CD14-positive monocyte (primary cell): Measurements from ENCODE around the gene MYOM3. TPM values are rescaled to one million over a fixed set of nuclear protein-coding genes. Genes with fewer than 3 reads are reported as not detected.

Source experiments
- DNase-seq, 3 donors: peaks; one replicate each; pipeline ENCODE4 v3.0.0-alpha.2; 2011 to 2022
- H2AFZ ChIP-seq: 2 replicates; pipeline ENCODE4 v1.6.0; 2012; ENCODE audit warnings: mild to moderate bottlenecking, low read depth, low read length, inconsistent platforms; ENCODE audit not compliant: insufficient read depth, poor library complexity, severe bottlenecking
- H3K27ac ChIP-seq, 2 donors: 1 replicate in 1 of 2; 2 replicates in 1 of 2; pipeline ENCODE4 v1.5.1; 2012 to 2013; ENCODE audit warnings: low read length in 2 of 2, control low read depth in 1 of 2, inconsistent platforms in 1 of 2, low read depth in 1 of 2, mild to moderate bottlenecking in 1 of 2
- H3K27me3 ChIP-seq, 2 donors: one replicate each; pipeline versions ENCODE4 v1.6.0 to v1.6.1; 2011 to 2013; ENCODE audit warnings: low read length in 2 of 2; ENCODE audit not compliant: control insufficient read depth in 2 of 2, insufficient read depth in 2 of 2
- H3K36me3 ChIP-seq, 2 donors: replicated peaks in 1 of 2; 1 replicate in 1 of 2; 2 replicates in 1 of 2; pipeline versions ENCODE4 v1.5.1 to v1.6.1; 2012 to 2013; ENCODE audit warnings: low read length in 2 of 2, control low read depth in 1 of 2, inconsistent platforms in 1 of 2, mild to moderate bottlenecking in 1 of 2; ENCODE audit not compliant: insufficient read depth in 2 of 2, control insufficient read depth in 1 of 2
- H3K4me1 ChIP-seq, 2 donors: 1 replicate in 1 of 2; 2 replicates in 1 of 2; pipeline versions ENCODE4 v1.5.1 to v1.6.1; 2012 to 2013; ENCODE audit warnings: low read length in 2 of 2, control low read depth in 1 of 2, inconsistent platforms in 1 of 2, mild to moderate bottlenecking in 1 of 2, moderate library complexity in 1 of 2; ENCODE audit not compliant: insufficient read depth in 2 of 2, control insufficient read depth in 1 of 2
- H3K4me2 ChIP-seq: replicated peaks from 2 replicates; pipeline ENCODE3; 2012; ENCODE audit warnings: low read length, moderate library complexity, mild to moderate bottlenecking; ENCODE audit not compliant: poor library complexity, severe bottlenecking; ENCODE audit errors: extremely low read depth
- H3K4me3 ChIP-seq, 3 experiments: fragments of 200-600 bp in 1 of 3; sonication (generic) in 1 of 3; replicated peaks in 1 of 3; 1 replicate in 2 of 3; 2 replicates in 1 of 3; pipeline ENCODE4 v1.5.1; 2011 to 2013; ENCODE audit warnings: low read length in 3 of 3, mild to moderate bottlenecking in 3 of 3, control low read depth in 2 of 3, low read depth in 2 of 3, inconsistent platforms in 1 of 3, moderate library complexity in 1 of 3
- H3K79me2 ChIP-seq: 2 replicates; pipeline ENCODE4 v1.6.0; 2012; ENCODE audit warnings: mild to moderate bottlenecking, control low read depth, inconsistent platforms, low read length, moderate library complexity; ENCODE audit not compliant: insufficient read depth
- H3K9ac ChIP-seq: 2 replicates; pipeline ENCODE4 v1.6.0; 2017; ENCODE audit warnings: low read length, mild to moderate bottlenecking; ENCODE audit not compliant: insufficient read depth, poor library complexity, severe bottlenecking
- H3K9me3 ChIP-seq, 2 donors: replicated peaks in 1 of 2; 1 replicate in 1 of 2; 2 replicates in 1 of 2; pipeline versions ENCODE4 v1.5.1 to v1.6.1; 2012 to 2013; ENCODE audit warnings: low read length in 2 of 2, control low read depth in 1 of 2; ENCODE audit not compliant: control insufficient read depth in 1 of 2, insufficient read depth in 1 of 2
- H4K20me1 ChIP-seq: 2 replicates; pipeline ENCODE4 v1.6.0; 2012; ENCODE audit warnings: mild to moderate bottlenecking, low read length, control low read depth, moderate library complexity; ENCODE audit not compliant: insufficient read depth
- H3K27ac Mint-ChIP-seq, 7 donors: one replicate each; pipeline ENCODE4 v1.8.0; 2020; ENCODE audit warnings: mild to moderate bottlenecking in 7 of 7, mixed read lengths in 7 of 7, moderate library complexity in 6 of 7, inconsistent platforms in 2 of 7
- H3K27me3 Mint-ChIP-seq, 3 donors: one replicate each; pipeline ENCODE4 v1.8.0; 2021 to 2022; ENCODE audit warnings: low read depth in 3 of 3, mild to moderate bottlenecking in 3 of 3, mixed read lengths in 3 of 3, moderate library complexity in 3 of 3, inconsistent platforms in 1 of 3
- H3K36me3 Mint-ChIP-seq, 2 donors: one replicate each; pipeline ENCODE4 v1.8.0; 2020; ENCODE audit warnings: mixed read lengths in 2 of 2, inconsistent platforms in 1 of 2, mild to moderate bottlenecking in 1 of 2
- H3K4me1 Mint-ChIP-seq: one replicate; pipeline ENCODE4 v1.8.0; 2020; ENCODE audit warnings: mild to moderate bottlenecking, mixed read lengths
- H3K4me3 Mint-ChIP-seq, 2 donors: one replicate each; pipeline ENCODE4 v1.8.0; 2020; ENCODE audit warnings: mild to moderate bottlenecking in 2 of 2, mixed read lengths in 2 of 2, moderate library complexity in 1 of 2
- H3K9me3 Mint-ChIP-seq, 7 donors: one replicate each; pipeline ENCODE4 v1.8.0; 2020 to 2022; ENCODE audit warnings: mixed read lengths in 7 of 7, mild to moderate bottlenecking in 6 of 7, moderate library complexity in 6 of 7, inconsistent platforms in 2 of 7
- CTCF ChIP-seq: fragments of 200-600 bp; IDR thresholded peaks from one replicate; pipeline ENCODE4 v1.8.0; 2022; ENCODE audit warnings: antibody characterized with exemption, mild to moderate bottlenecking
- WGBS: methylation state at CpG from one replicate; pipeline ENCODE4 v1.1.5; 2013; ENCODE audit warnings: missing lambda C conversion rate; ENCODE audit not compliant: insufficient coverage; 5-methylcytosine and 5-hydroxymethylcytosine counted together
- intact Hi-C, 2 donors: fragments of 100-400 bp; cut with micrococcal nuclease; formaldehyde crosslinking; loops; one replicate each; pipeline versions ENCODE4 v1.15.0 to v1.15.1; 2023
- polyA plus RNA-seq, 3 donors: library from polyadenylated mRNA; depleted of rRNA in 1 of 3; unstranded in 2 of 3; stranded (reverse) in 1 of 3; fragments of 300-500 nt in 2 of 3; fragments of >200 nt in 1 of 3; fragmentation: Illumina TruSeq in 2 of 3; gene quantifications; 1 replicate in 2 of 3; 2 replicates in 1 of 3; pipeline ENCODE4 v1.2.3, GENCODE V29; 2012 to 2021

The MYOM3 gene
- polyA plus RNA-seq, 3 donors = not detected

GRCh38 chr1:24089743-24090555 lies 22.0 kb downstream of the MYOM3 start:
- H3K27ac ChIP-seq = no peak overlapping the region
- Mint-ChIP-seq H3K4me1 (no peaks in the 10 kb centered on the region), H3K27ac (no peak overlapping the region), H3K27me3 (peaks cover 2 to 6% (median 4%) of the 10 kb centered on the region in 3 donors), H3K9me3 (no peaks in the 10 kb centered on the region), H3K36me3 (no peaks in the 10 kb centered on the region), H3K4me3 (no peak overlapping the region)
- no peaks in the 10 kb centered on the region for H4K20me1 ChIP-seq
- H3K36me3 ChIP-seq = no peaks in the 10 kb centered on the region
- intact Hi-C loops = no loop called here
- H3K4me2 ChIP-seq = no peak overlapping the region
- no peak for DNase-seq
- no peaks in the 10 kb centered on the region for H3K27me3 ChIP-seq
- no peaks in the 10 kb centered on the region for H3K4me1 ChIP-seq
- 95% methylated on average over 10 of the region's 14 CpGs for WGBS
- TF ChIP-seq CTCF = no peak
- no peaks in the 10 kb centered on the region for H3K9me3 ChIP-seq
- no peak overlapping the region for H2AFZ ChIP-seq
- no peaks in the 10 kb centered on the region for H3K79me2 ChIP-seq
- H3K9ac ChIP-seq = no peak overlapping the region
- H3K4me3 ChIP-seq = no peak overlapping the region

- TF ChIP-seq CTCF = no peak
- DNase-seq = no peak
- no peak overlapping the region for H2AFZ ChIP-seq
- H3K9ac ChIP-seq = no peak overlapping the region
- no peak overlapping the region for H3K4me3 ChIP-seq
- Mint-ChIP-seq H3K36me3 (no peaks in the 10 kb centered on the region), H3K27me3 (peaks cover 2 to 6% (median 5%) of the 10 kb centered on the region in 3 donors), H3K4me1 (no peaks in the 10 kb centered on the region), H3K27ac (no peak overlapping the region), H3K4me3 (no peak overlapping the region), H3K9me3 (no peaks in the 10 kb centered on the region)
- 66% methylated on average over 7 of the region's 14 CpGs for WGBS
- H3K79me2 ChIP-seq = no peaks in the 10 kb centered on the region
- no peaks in the 10 kb centered on the region for H3K36me3 ChIP-seq
- H4K20me1 ChIP-seq = no peaks in the 10 kb centered on the region
- intact Hi-C loops = no loop called here
- H3K27me3 ChIP-seq = no peaks in the 10 kb centered on the region
- H3K9me3 ChIP-seq = no peaks in the 10 kb centered on the region
- no peaks in the 10 kb centered on the region for H3K4me1 ChIP-seq
- no peak overlapping the region for H3K4me2 ChIP-seq
- no peak overlapping the region for H3K27ac ChIP-seq
These were observed 22.8 kb downstream of the MYOM3 start for GRCh38 chr1:24089027-24089742.
